Uterus (tissue), 2 donors: ENCODE data around the gene PKN3.

Source experiments
- CTCF ChIP-seq, 4 experiments: fragments of 200-600 bp in 2 of 4; fragments of 450-650 bp in 2 of 4; sonication (generic) in 2 of 4; IDR thresholded peaks; one replicate each; pipeline ENCODE4 v1.5.1; 2016 to 2019; ENCODE audit warnings: antibody characterized with exemption in 4 of 4, mild to moderate bottlenecking in 2 of 4, moderate library complexity in 1 of 4
- POLR2A ChIP-seq, 2 donors: fragments of 450-650 bp; IDR thresholded peaks; one replicate each; pipeline ENCODE4 v1.6.1; 2016; ENCODE audit warnings: antibody characterized with exemption in 2 of 2, mild to moderate bottlenecking in 1 of 2, moderate library complexity in 1 of 2

- TF ChIP-seq CTCF (IDR thresholded peaks at IDR 0.05) (no peak), POLR2A (IDR thresholded peaks at IDR 0.05) (no peak)
Observed at GRCh38 chr9:128762671-128763449, 60.6 kb downstream of the PKN3 start.
